GM11168 (cell line): ENCODE measurements around the gene MYO16.

ENCODE experiments used
- in situ Hi-C: fragments of 300-500 bp; cut with MboI; formaldehyde crosslinking; loops from one replicate; pipeline ENCODE4 v1.12.0; 2022; ENCODE audit warnings: low sequenced_read_pairs; ENCODE audit not compliant: unreplicated experiment

Gene MYO16

GRCh38 chr13:108922108-108922507 lies 292.7 kb downstream of the MYO16 start:
- in situ Hi-C loops, result no loop called here

- in situ Hi-C loops, result no loop called here
These were observed 294.1 kb downstream of the MYO16 start for GRCh38 chr13:108923386-108924047.

GRCh38 chr13:108924134-108924533 lies 294.7 kb downstream of the MYO16 start:
- in situ Hi-C loops, result no loop called here

- in situ Hi-C loops, result no loop called here
These were observed 295.1 kb downstream of the MYO16 start for GRCh38 chr13:108924541-108924940.

GRCh38 chr13:108925070-108925469 lies 295.7 kb downstream of the MYO16 start:
- in situ Hi-C loops, result no loop called here

GRCh38 chr13:108926862-108927261 lies 297.5 kb downstream of the MYO16 start:
- in situ Hi-C loops, result no loop called here

GRCh38 chr13:108927615-108928014 lies 298.2 kb downstream of the MYO16 start:
- in situ Hi-C loops, result no loop called here

- in situ Hi-C loops, result no loop called here
These were observed 300.3 kb downstream of the MYO16 start for GRCh38 chr13:108929532-108930206.

GRCh38 chr13:108932196-108932595 lies 302.8 kb downstream of the MYO16 start:
- in situ Hi-C loops, result no loop called here

GRCh38 chr13:108933061-108933460 lies 303.6 kb downstream of the MYO16 start:
- in situ Hi-C loops, result no loop called here

- in situ Hi-C loops, result no loop called here
These were observed 308.7 kb downstream of the MYO16 start for GRCh38 chr13:108938155-108938554.

GRCh38 chr13:108940121-108940520 lies 310.7 kb downstream of the MYO16 start:
- in situ Hi-C loops, result no loop called here

GRCh38 chr13:108943842-108944241 lies 314.4 kb downstream of the MYO16 start:
- in situ Hi-C loops, result no loop called here

GRCh38 chr13:108944760-108945159 lies 315.3 kb downstream of the MYO16 start:
- in situ Hi-C loops, result no loop called here

GRCh38 chr13:108947551-108948030 lies 318.2 kb downstream of the MYO16 start:
- in situ Hi-C loops, result no loop called here

GRCh38 chr13:108948251-108948671 lies 318.9 kb downstream of the MYO16 start:
- in situ Hi-C loops, result no loop called here

- in situ Hi-C loops, result loop anchor here (25.0 kb wide), 2 partner anchors 1162 to 1462 kb away; no protein-coding TSS in a partner anchor
These were observed 321.1 kb downstream of the MYO16 start for GRCh38 chr13:108950333-108951010.

GRCh38 chr13:108955741-108956140 lies 326.3 kb downstream of the MYO16 start:
- in situ Hi-C loops, result loop anchor here (25.0 kb wide), 2 partner anchors 1157 to 1457 kb away; no protein-coding TSS in a partner anchor

GRCh38 chr13:108957369-108958012 lies 328.1 kb downstream of the MYO16 start:
- in situ Hi-C loops, result loop anchor here (25.0 kb wide), 2 partner anchors 1155 to 1455 kb away; no protein-coding TSS in a partner anchor

- in situ Hi-C loops, result loop anchor here (25.0 kb wide), 2 partner anchors 1154 to 1454 kb away; no protein-coding TSS in a partner anchor
These were observed 328.6 kb downstream of the MYO16 start for GRCh38 chr13:108958013-108958376.
